Measurements from ENCODE around the gene POLR3E. TPM values are rescaled to one million over a fixed set of nuclear protein-coding genes. Genes with fewer than 3 reads are reported as not detected.
"Not testable (repeated sequence)": the region's sequence is repeated elsewhere in the genome, so short reads cannot be mapped to it uniquely, and the experiment has no call there.

The POLR3E gene
- total RNA-seq, 1 donor from 2014 or later = 73.2 TPM

- DNase-seq = no peak
These were observed 38.5 kb downstream of the POLR3E start for GRCh38 chr16:22335668-22336246.

- no peak for DNase-seq
These were observed 39.4 kb downstream of the POLR3E start for GRCh38 chr16:22336581-22336980.

GRCh38 chr16:22337045-22337444 lies 39.8 kb downstream of the POLR3E start:
- no peak for DNase-seq

- DNase-seq = no peak
These were observed 40.8 kb downstream of the POLR3E start for GRCh38 chr16:22337849-22338635.

- DNase-seq = no peak
These were observed 43.7 kb downstream of the POLR3E start for GRCh38 chr16:22340945-22341344.

- no peak for DNase-seq
These were observed 44.9 kb downstream of the POLR3E start for GRCh38 chr16:22342082-22342481.

- DNase-seq = no peak
These were observed 49.3 kb downstream of the POLR3E start for GRCh38 chr16:22346483-22346882.

- DNase-seq = no peak
These were observed 50.1 kb downstream of the POLR3E start for GRCh38 chr16:22347100-22347820.

GRCh38 chr16:22348291-22348690 lies 51.1 kb downstream of the POLR3E start:
- DNase-seq = no peak

- DNase-seq = not testable (repeated sequence)
These were observed 53.8 kb downstream of the POLR3E start for GRCh38 chr16:22351017-22351416.

GRCh38 chr16:22352140-22352539 lies 54.9 kb downstream of the POLR3E start:
- no peak for DNase-seq

GRCh38 chr16:22352723-22353122 lies 55.5 kb downstream of the POLR3E start:
- DNase-seq = no peak

- no peak for DNase-seq
These were observed 56.1 kb downstream of the POLR3E start for GRCh38 chr16:22353191-22353919.

- no peak for DNase-seq
These were observed 56.8 kb downstream of the POLR3E start for GRCh38 chr16:22353933-22354541.

- DNase-seq = no peak
These were observed 58.3 kb downstream of the POLR3E start for GRCh38 chr16:22355487-22355908.

- DNase-seq = no peak
These were observed 59.9 kb downstream of the POLR3E start for GRCh38 chr16:22356930-22357634.

GRCh38 chr16:22357635-22357971 lies 60.4 kb downstream of the POLR3E start:
- no peak for DNase-seq

- no peak for DNase-seq
These were observed 60.8 kb downstream of the POLR3E start for GRCh38 chr16:22358000-22358399.

- DNase-seq = no peak
These were observed 62.5 kb downstream of the POLR3E start for GRCh38 chr16:22359679-22360078.

- no peak for DNase-seq
These were observed 63.9 kb downstream of the POLR3E start for GRCh38 chr16:22360963-22361659.

GRCh38 chr16:22364241-22364640 lies 67.0 kb downstream of the POLR3E start:
- no peak for DNase-seq

All from tongue (tissue), 2 donors.